Activated T-cell treated with anti-CD3 and anti-CD28 coated beads, Interleukin-2, amount 50 U/mL, for 72 hours (primary cell): ENCODE measurements around the gene C3orf18. TPM values are rescaled to one million over a fixed set of nuclear protein-coding genes. Genes with fewer than 3 reads are reported as not detected.
"Not testable (repeated sequence)": the region's sequence is repeated elsewhere in the genome, so short reads cannot be mapped to it uniquely, and the experiment has no call there.

ENCODE experiments used
- ATAC-seq, 2 donors: fragments of 150-1000 bp; cut with Tn5 transposase; replicated peaks in 1 of 2; 2 replicates each; pipeline ENCODE4 v1.10.0; 2021; ENCODE audit warnings: moderate library complexity in 2 of 2, mild to moderate bottlenecking in 1 of 2
- DNase-seq, 2 donors: peaks; one replicate each; pipeline ENCODE4 v3.0.0; 2021 to 2022; ENCODE audit warnings: mixed read lengths in 1 of 2
- H3K27ac Mint-ChIP-seq: one replicate; pipeline ENCODE4 v1.8.0; 2022; ENCODE audit warnings: mild to moderate bottlenecking, moderate library complexity, mixed read lengths
- H3K27me3 Mint-ChIP-seq: one replicate; pipeline ENCODE4 v1.8.0; 2022; ENCODE audit warnings: low read depth, mixed read lengths
- H3K36me3 Mint-ChIP-seq, 2 donors: one replicate each; pipeline ENCODE4 v1.8.0; 2022; ENCODE audit warnings: mixed read lengths in 2 of 2, mild to moderate bottlenecking in 1 of 2; ENCODE audit not compliant: insufficient read depth in 2 of 2
- H3K4me1 Mint-ChIP-seq: one replicate; pipeline ENCODE4 v1.8.0; 2022; ENCODE audit warnings: low read depth, mixed read lengths
- H3K4me3 Mint-ChIP-seq, 2 donors: one replicate each; pipeline ENCODE4 v1.8.0; 2022; ENCODE audit warnings: mild to moderate bottlenecking in 2 of 2, mixed read lengths in 2 of 2, moderate library complexity in 2 of 2
- H3K9me3 Mint-ChIP-seq, 2 donors: one replicate each; pipeline ENCODE4 v1.8.0; 2022; ENCODE audit warnings: mixed read lengths in 2 of 2
- total RNA-seq, 2 donors: library from RNA; stranded (reverse); gene quantifications; one replicate each; pipeline ENCODE4 v1.2.3, GENCODE V29; 2022

Gene C3orf18
- total RNA-seq, 2 donors from 2014 or later = 22.7 to 32.5 TPM

DNA sequence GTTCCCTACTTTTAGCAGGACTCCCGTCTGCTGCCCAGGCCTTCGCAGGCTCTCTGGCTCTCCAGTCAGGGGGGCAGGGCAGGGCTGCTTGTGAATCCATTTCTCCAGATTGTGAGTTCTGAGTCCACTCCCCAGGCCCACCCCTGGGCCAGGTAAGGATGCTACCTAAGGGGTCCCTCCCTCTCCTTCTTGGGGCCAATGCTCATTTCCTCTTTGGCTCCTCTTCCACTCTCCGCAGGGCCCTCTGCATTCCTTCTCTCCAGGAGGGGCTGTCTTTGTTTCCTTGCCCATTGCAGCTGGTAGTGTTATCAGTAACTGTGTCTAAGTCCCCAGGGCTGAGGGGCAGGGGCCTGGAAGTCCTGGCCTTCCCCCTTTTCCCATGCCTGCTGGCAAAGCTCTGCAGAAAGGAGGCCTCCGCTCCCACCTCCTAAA, 51.1 kb downstream of the C3orf18 start:
- H3K4me3 Mint-ChIP-seq = no peak overlapping the region
- peaks cover 12% of the 10 kb centered on the region for H3K4me1 Mint-ChIP-seq
- ATAC-seq (no peak), DNase-seq (no peak)
- no peaks in the 10 kb centered on the region for H3K36me3 Mint-ChIP-seq
- no peaks in the 10 kb centered on the region for H3K9me3 Mint-ChIP-seq
- H3K27ac Mint-ChIP-seq = no peak overlapping the region
- peaks cover 14% of the 10 kb centered on the region for H3K27me3 Mint-ChIP-seq

DNA sequence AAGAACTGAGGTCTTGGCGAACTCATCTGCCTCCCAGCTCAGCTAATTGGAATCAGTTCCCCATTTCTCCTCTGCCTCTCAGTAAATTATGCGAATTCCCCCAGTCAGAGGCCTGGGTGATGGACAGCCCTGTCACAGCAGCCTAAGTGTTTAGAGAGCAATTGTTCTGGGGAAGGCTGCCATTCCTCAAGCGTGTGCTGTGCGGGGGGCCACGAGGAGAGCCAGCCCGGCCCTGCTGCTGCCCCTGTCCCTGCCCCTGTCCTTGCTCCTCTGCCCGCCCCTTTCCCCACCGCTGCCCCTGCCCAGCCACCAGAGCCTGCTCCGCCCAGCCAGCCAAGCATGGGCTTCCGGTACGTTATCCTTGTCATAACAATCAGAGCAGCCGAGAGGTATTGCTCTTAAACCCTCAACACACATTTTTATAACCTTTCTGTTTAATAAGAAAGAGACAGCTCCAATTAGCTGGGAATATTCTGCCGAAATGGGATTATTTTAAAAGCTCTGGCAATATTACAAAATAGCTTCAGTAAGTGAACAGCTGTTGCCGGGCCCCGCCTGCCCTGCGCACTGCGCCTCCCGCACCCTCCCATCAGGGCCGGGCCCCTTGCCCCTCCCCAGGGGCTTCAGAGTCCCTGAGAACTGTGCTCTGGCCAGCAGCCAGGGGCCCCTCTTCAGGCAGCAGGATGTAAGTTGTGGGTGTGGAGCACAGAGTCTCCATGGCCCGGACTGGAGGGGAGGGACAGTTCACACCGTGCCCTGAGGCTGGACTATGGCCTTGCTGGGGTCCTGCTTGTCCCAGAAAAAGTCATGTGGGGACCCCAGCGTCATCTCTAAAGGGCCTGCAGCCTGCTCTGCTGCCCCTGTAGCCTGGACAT, 51.7 kb downstream of the C3orf18 start:
- no peaks in the 10 kb centered on the region for H3K9me3 Mint-ChIP-seq
- ATAC-seq (peak; percentile 33 to 45), DNase-seq (no peak)
- no peak overlapping the region for H3K27ac Mint-ChIP-seq
- peaks cover 12% of the 10 kb centered on the region for H3K4me1 Mint-ChIP-seq
- no peak overlapping the region for H3K4me3 Mint-ChIP-seq
- H3K27me3 Mint-ChIP-seq = peaks cover 14% of the 10 kb centered on the region
- H3K36me3 Mint-ChIP-seq = no peaks in the 10 kb centered on the region

GRCh38 chr3:50512908-50513307, 54.6 kb downstream of the C3orf18 start:
- not testable (repeated sequence) for H3K27me3 Mint-ChIP-seq, ATAC-seq, DNase-seq, H3K9me3 Mint-ChIP-seq, H3K4me3 Mint-ChIP-seq, H3K36me3 Mint-ChIP-seq, H3K27ac Mint-ChIP-seq
- peaks cover 12% of the 10 kb centered on the region for H3K4me1 Mint-ChIP-seq

DNA sequence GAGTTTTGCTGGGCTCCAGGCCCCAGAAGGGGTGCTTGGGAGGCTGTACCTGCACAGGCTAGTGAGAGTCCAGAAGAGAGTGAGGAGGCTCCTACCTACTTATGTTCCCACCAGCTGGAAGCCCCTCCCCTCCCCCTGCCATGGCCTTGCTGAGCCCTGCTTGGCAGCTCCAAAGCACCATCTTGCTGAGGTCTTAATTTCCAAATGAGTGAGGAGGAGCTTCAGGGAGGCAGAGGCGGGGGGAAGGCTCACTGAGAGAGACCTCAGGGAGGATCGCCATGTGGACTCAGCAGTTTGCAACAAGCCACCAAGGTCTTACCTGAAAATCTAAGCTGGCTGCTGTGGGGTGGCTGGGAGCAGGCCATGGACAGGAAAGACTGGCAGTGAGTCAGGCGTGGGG, 55.4 kb downstream of the C3orf18 start:
- no peak overlapping the region for H3K27ac Mint-ChIP-seq
- no peak overlapping the region for H3K4me3 Mint-ChIP-seq
- H3K4me1 Mint-ChIP-seq = peaks cover 12% of the 10 kb centered on the region

DNA sequence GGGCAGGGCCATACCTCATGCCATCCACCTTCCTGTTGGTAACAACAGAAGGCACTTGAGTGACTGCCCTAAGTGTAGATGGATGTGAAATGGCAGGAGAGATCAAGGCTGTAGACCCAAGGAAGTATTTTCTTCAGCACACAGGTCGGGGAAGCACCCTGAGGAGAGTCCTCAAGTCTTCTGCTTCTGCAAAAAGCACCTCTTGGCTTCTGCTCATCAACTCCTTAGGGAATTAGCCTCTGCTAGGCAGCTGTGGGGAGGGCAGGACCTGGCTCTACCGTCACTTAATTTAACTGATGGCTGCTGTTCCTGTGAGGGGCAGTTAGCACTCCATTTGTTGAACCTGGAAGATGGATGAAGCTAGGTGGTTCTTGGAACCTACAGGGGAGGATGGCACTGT, 57.2 kb downstream of the C3orf18 start:
- peaks cover 5% of the 10 kb centered on the region for H3K4me1 Mint-ChIP-seq
- no peak overlapping the region for H3K27ac Mint-ChIP-seq

More for the DNA sequence above, 55.4 kb downstream of the C3orf18 start:
- ATAC-seq = no peak
- DNase-seq = no peak
- no peaks in the 10 kb centered on the region for H3K36me3 Mint-ChIP-seq
- H3K27me3 Mint-ChIP-seq = peaks cover 7% of the 10 kb centered on the region
- H3K9me3 Mint-ChIP-seq = no peaks in the 10 kb centered on the region

DNA sequence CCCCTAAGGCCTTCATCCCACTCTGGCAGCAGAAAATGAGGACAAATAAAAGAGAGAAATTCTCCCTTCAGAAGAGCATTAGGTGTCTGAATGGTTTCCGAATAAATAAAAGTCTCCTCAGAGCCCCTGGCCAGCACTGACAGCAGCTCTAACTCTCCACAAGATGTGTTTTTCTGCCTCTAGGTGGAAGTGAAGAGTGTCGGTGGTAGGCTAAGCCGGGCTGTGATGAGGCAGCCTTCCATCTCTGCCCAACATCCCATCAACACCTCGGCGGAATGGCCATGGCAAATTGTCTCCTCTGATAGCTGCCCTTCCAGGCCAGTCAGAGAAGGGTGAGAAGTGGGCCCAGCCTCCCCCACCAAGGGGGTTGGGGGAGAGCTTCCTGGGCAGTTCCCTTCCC, 57.8 kb downstream of the C3orf18 start:
- Mint-ChIP-seq H3K9me3 (no peaks in the 10 kb centered on the region), H3K27ac (no peak overlapping the region), H3K36me3 (no peaks in the 10 kb centered on the region), H3K4me1 (peaks cover 5% of the 10 kb centered on the region), H3K4me3 (no peak overlapping the region), H3K27me3 (peaks cover under 1% of the 10 kb centered on the region)
- no peak for ATAC-seq
- DNase-seq = no peak

More for the DNA sequence above, 57.2 kb downstream of the C3orf18 start:
- ATAC-seq = no peak
- H3K36me3 Mint-ChIP-seq = no peaks in the 10 kb centered on the region
- no peaks in the 10 kb centered on the region for H3K27me3 Mint-ChIP-seq
- no peaks in the 10 kb centered on the region for H3K9me3 Mint-ChIP-seq
- no peak overlapping the region for H3K4me3 Mint-ChIP-seq
- no peak for DNase-seq

DNA sequence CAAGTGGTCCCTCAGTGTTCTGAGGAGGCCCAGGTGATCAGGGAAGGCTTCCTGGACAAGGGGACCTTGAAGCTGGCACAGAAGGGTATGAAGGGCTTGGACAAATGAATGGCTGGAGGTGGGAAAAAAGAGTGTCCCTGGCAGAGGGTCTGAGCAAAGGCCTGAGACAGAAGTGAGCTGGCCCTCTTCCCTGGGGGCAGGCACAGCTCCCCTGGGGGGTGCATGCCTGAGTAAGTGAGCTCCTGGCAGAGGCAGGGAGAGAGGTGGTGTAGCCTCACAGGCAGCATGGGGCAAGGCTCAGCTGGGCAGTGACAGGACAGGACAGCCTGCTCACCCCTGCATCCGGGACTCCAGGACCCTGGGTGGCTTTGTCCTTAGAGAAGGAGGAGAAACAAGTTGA, 58.7 kb downstream of the C3orf18 start:
- ATAC-seq = no peak
- Mint-ChIP-seq H3K27me3 (peaks cover 8% of the 10 kb centered on the region), H3K4me3 (no peak overlapping the region), H3K27ac (no peak overlapping the region), H3K9me3 (no peaks in the 10 kb centered on the region), H3K4me1 (peaks cover 5% of the 10 kb centered on the region), H3K36me3 (no peaks in the 10 kb centered on the region)
- no peak for DNase-seq

Other genes starting within 250 kb of the C3orf18 start
- 1 to 10 TPM; 4.6 to 4.8 TPM for gene HYAL2, start 245.0 kb downstream of the C3orf18 start, total RNA-seq
- gene TUSC2, start 239.5 kb downstream of the C3orf18 start, total RNA-seq = 10 to 100 TPM; 16.2 to 16.8 TPM
- gene RASSF1, start 226.9 kb downstream of the C3orf18 start, total RNA-seq = 10 to 100 TPM; 51.4 to 61.6 TPM
- 1 to 10 TPM; 1.2 TPM for gene ZMYND10, start 222.0 kb downstream of the C3orf18 start, total RNA-seq
- 10 to 100 TPM; 46.0 to 46.4 TPM for gene NPRL2, start 217.0 kb downstream of the C3orf18 start, total RNA-seq
- gene CYB561D2, start 216.9 kb downstream of the C3orf18 start, total RNA-seq = 10 to 100 TPM; 16.1 to 17.0 TPM
- gene TMEM115, start 208.2 kb downstream of the C3orf18 start, total RNA-seq = 10 to 100 TPM; 21.5 to 22.6 TPM
- gene CACNA2D2, start 64.1 kb downstream of the C3orf18 start, total RNA-seq = 1 to 10 TPM; 3.3 to 5.4 TPM
- 10 to 100 TPM; 54.5 to 64.6 TPM for gene HEMK1, start 1.8 kb upstream of the C3orf18 start, total RNA-seq
- gene CISH, start 44.0 kb upstream of the C3orf18 start, total RNA-seq = 100 to 1,000 TPM; 242 to 271 TPM
- gene MAPKAPK3, start 49.4 kb upstream of the C3orf18 start, total RNA-seq = 100 to 1,000 TPM; 116 to 129 TPM
- 1 to 10 TPM; 7.2 to 9.7 TPM for gene DOCK3, start 107.2 kb upstream of the C3orf18 start, total RNA-seq